GM12872 (cell line): ENCODE results near the gene RPL27A.

ENCODE experiments used
- TF ChIP-seq, protein P1 (sequence below): IDR thresholded peaks from 3 replicates; pipeline ENCODE4 v1.5.1; 2011; ENCODE audit warnings: low read depth, mild to moderate bottlenecking, low read length, moderate library complexity; ENCODE audit not compliant: insufficient read depth

The RPL27A gene

GRCh38 chr11:8711895-8712442 lies 29.4 kb downstream of the RPL27A start:
- TF ChIP-seq, protein P1, sequence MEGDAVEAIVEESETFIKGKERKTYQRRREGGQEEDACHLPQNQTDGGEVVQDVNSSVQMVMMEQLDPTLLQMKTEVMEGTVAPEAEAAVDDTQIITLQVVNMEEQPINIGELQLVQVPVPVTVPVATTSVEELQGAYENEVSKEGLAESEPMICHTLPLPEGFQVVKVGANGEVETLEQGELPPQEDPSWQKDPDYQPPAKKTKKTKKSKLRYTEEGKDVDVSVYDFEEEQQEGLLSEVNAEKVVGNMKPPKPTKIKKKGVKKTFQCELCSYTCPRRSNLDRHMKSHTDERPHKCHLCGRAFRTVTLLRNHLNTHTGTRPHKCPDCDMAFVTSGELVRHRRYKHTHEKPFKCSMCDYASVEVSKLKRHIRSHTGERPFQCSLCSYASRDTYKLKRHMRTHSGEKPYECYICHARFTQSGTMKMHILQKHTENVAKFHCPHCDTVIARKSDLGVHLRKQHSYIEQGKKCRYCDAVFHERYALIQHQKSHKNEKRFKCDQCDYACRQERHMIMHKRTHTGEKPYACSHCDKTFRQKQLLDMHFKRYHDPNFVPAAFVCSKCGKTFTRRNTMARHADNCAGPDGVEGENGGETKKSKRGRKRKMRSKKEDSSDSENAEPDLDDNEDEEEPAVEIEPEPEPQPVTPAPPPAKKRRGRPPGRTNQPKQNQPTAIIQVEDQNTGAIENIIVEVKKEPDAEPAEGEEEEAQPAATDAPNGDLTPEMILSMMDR, result no peak

- TF ChIP-seq, protein P1, result no peak
Observed at GRCh38 chr11:8712506-8712905, 29.9 kb downstream of the RPL27A start.

GRCh38 chr11:8713760-8714454 lies 31.3 kb downstream of the RPL27A start:
- TF ChIP-seq, protein P1, result no peak

DNA sequence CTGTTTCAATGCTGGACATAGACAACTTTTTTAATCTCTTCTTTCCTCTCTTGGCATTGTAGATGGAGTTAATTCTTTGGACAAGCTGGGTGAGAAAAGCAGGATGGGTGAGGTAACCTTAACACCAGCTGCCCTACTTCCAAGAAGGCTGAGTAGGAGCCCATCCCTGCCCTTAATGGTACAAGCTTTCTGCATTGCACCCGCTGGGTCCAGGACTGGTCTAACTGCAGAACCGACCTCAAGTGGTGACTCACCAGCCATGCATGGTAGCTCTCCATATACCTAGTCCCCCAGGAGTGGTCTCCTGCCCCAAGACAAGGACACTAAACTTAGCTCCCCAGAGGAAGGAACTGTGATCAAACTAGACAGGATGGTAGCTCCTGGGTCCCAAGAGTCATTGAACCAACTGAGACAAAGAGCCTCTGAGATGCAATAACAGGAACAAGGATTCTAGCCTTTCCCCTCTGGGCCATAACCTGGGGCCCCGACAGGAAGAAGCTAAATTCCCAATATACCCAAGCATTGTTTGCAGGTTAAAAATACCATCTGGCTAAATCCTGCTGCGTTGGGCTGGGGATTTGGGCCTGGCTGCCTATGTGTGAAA lies 32.1 kb downstream of the RPL27A start:
- TF ChIP-seq, protein P1, result no peak

DNA sequence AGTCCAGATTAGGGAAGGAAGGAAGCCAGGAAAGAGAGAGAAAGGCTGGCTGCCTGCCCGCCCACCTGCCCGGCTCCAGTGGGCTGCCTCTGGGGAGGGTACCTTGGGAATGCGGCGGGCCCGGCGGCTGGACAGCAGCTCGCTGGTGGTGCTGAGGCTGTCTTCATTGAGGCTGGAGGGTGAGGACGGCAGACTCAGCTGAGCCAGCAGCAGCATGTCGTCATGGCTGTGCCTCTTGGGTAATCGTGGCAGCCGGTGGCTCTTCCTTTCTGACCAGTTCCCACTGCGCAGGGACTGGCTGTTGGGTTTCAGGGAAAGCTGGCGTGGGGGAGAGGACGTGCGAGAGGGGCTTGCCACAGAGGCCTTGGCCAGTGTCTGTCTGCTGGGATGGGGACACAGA lies 32.9 kb downstream of the RPL27A start:
- TF ChIP-seq, protein P1, result no peak

- TF ChIP-seq, protein P1, result no peak
Observed at GRCh38 chr11:8717544-8717875, 34.9 kb downstream of the RPL27A start.

GRCh38 chr11:8717876-8718753 lies 35.5 kb downstream of the RPL27A start:
- TF ChIP-seq, protein P1, result no peak
